Endothelial cell of umbilical vein (primary cell): ENCODE measurements around the gene MTCH2. TPM values are rescaled to one million over a fixed set of nuclear protein-coding genes. Genes with fewer than 3 reads are reported as not detected.

Experiments
- BruUV-seq: library from RNA; stranded (reverse); fragments of 400-500 nt; replicated peaks from 2 replicates; lab custom pipeline; 2021; lab: Mats Ljungman, UMichigan
- CTCF ChIA-PET: fragments of 300-600, 350-600 bp; sonication (Branson Sonifier 250); formaldehyde crosslinking; loops from one replicate; lab custom pipeline; 2021; ENCODE audit warnings: antibody characterized with exemption, inconsistent platforms; lab: Charles Lee
- POLR2A ChIA-PET: fragments of 300-600, 350-600 bp; sonication (Branson Sonifier 250); formaldehyde crosslinking; loops from one replicate; lab custom pipeline; 2021; ENCODE audit warnings: antibody characterized with exemption, inconsistent platforms; lab: Charles Lee
- DNase-seq: peaks from one replicate; pipeline ENCODE4 v3.0.0-alpha.2; 2011; ENCODE audit warnings: low read depth, low spot score
- FAIRE-seq: peaks from 2 replicates; lab custom pipeline; 2011; peaks lifted over from hg19 to GRCh38; lab: Jason Lieb, UNC
- H2AFZ ChIP-seq: 2 replicates; pipeline ENCODE4 v1.6.0; 2012; ENCODE audit warnings: low read depth, low read length, control low read depth, inconsistent platforms
- H3K27ac ChIP-seq: 2 replicates; pipeline ENCODE4 v1.5.1; 2011; ENCODE audit warnings: low read depth, mild to moderate bottlenecking, control low read depth, low read length, moderate library complexity; ENCODE audit not compliant: insufficient read depth
- H3K27me3 ChIP-seq, 2 experiments: 2 replicates each; pipeline versions ENCODE4 v1.6.0 to v1.6.1; 2011; ENCODE audit warnings: low read length in 2 of 2, mixed read lengths in 1 of 2; ENCODE audit not compliant: control insufficient read depth in 2 of 2, insufficient read depth in 2 of 2
- H3K36me3 ChIP-seq, 2 experiments: 2 replicates in 1 of 2; 3 replicates in 1 of 2; pipeline ENCODE4 v1.5.1; 2011; ENCODE audit warnings: low read length in 2 of 2, mild to moderate bottlenecking in 1 of 2, moderate library complexity in 1 of 2; ENCODE audit not compliant: control insufficient read depth in 2 of 2, insufficient read depth in 2 of 2; ENCODE audit errors: extremely low read depth in 1 of 2
- H3K4me1 ChIP-seq: 3 replicates; pipeline ENCODE4 v1.5.1; 2011; ENCODE audit warnings: mild to moderate bottlenecking, low read length; ENCODE audit not compliant: control insufficient read depth, insufficient read depth; ENCODE audit errors: extremely low read depth
- H3K4me2 ChIP-seq: 2 replicates; pipeline ENCODE4 v1.6.1; 2011; ENCODE audit warnings: low read length, control low read depth, mixed read lengths; ENCODE audit not compliant: insufficient read depth
- H3K4me3 ChIP-seq, 3 experiments: fragments of 200-600 bp in 1 of 3; sonication (generic), shearing (Covaris generic) in 1 of 3; replicated peaks in 1 of 3; 2 replicates each; pipeline ENCODE4 v1.5.1; 2011 to 2016; ENCODE audit warnings: control low read depth in 3 of 3, low read length in 3 of 3, mild to moderate bottlenecking in 2 of 3, inconsistent platforms in 1 of 3, low read depth in 1 of 3, moderate library complexity in 1 of 3; ENCODE audit not compliant: insufficient read depth in 1 of 3
- H3K79me2 ChIP-seq: 2 replicates; pipeline ENCODE4 v1.6.0; 2012; ENCODE audit warnings: low read length, inconsistent platforms; ENCODE audit not compliant: control insufficient read depth, insufficient read depth
- H3K9ac ChIP-seq: replicated peaks from 2 replicates; pipeline ENCODE3; 2011; ENCODE audit warnings: low read length, control low read depth; ENCODE audit not compliant: insufficient read depth; ENCODE audit errors: extremely low read depth
- H3K9me1 ChIP-seq: replicated peaks from 3 replicates; pipeline ENCODE4 v1.6.0; 2011; ENCODE audit warnings: mild to moderate bottlenecking, low read length; ENCODE audit not compliant: control insufficient read depth, insufficient read depth; ENCODE audit errors: extremely low read depth
- H3K9me3 ChIP-seq: replicated peaks from 2 replicates; pipeline ENCODE4 v1.5.1; 2012; ENCODE audit warnings: low read length, inconsistent platforms; ENCODE audit not compliant: control insufficient read depth, insufficient read depth
- H4K20me1 ChIP-seq: replicated peaks from 2 replicates; pipeline ENCODE3; 2011; ENCODE audit warnings: mild to moderate bottlenecking, low read length; ENCODE audit not compliant: control insufficient read depth, insufficient read depth; ENCODE audit errors: extremely low read depth
- EZH2 ChIP-seq: IDR thresholded peaks from 2 replicates; pipeline ENCODE4 v1.6.1; 2012; ENCODE audit warnings: borderline replicate concordance, low read depth, mild to moderate bottlenecking, moderate library complexity, low read length, inconsistent platforms; ENCODE audit not compliant: severe bottlenecking
- GATA2 ChIP-seq: IDR thresholded peaks from 2 replicates; pipeline ENCODE4 v1.7.0; 2011; ENCODE audit warnings: low read depth, mild to moderate bottlenecking, moderate library complexity, mixed read lengths, low read length; ENCODE audit not compliant: insufficient read length, insufficient read depth
- POLR2A ChIP-seq: IDR thresholded peaks from 2 replicates; pipeline ENCODE4 v1.6.1; 2012; ENCODE audit warnings: low read depth, mild to moderate bottlenecking, control low read depth, low read length
- POLR2AphosphoS5 ChIP-seq: IDR thresholded peaks from 2 replicates; pipeline ENCODE4 v1.6.1; 2012; ENCODE audit warnings: low read depth, mild to moderate bottlenecking, control low read depth, low read length, moderate library complexity; ENCODE audit not compliant: insufficient read depth
- dilution Hi-C: fragments of 300-500 bp; cut with MboI; formaldehyde crosslinking; loops from one replicate; pipeline ENCODE4 v1.15.0; 2019; ENCODE audit warnings: low sequenced_read_pairs; ENCODE audit not compliant: extremely low pct_ligation_motif_present
- intact Hi-C: fragments of 100-400 bp; cut with micrococcal nuclease; formaldehyde crosslinking; loops from one replicate; pipeline ENCODE4 v1.10.0; 2022
- polyA plus RNA-seq, 4 experiments: library from polyadenylated mRNA; depleted of rRNA in 3 of 4; stranded (reverse) in 3 of 4; unstranded in 1 of 4; fragments of >200 nt; gene quantifications; 2 replicates each; pipeline versions ENCODE4 v1.2.1 to v1.2.3, GENCODE V29; 2011 to 2012; ENCODE audit warnings: missing spikeins in 1 of 4
- total RNA-seq: library from RNA; stranded (reverse); gene quantifications from 2 replicates; pipeline ENCODE4 v1.2.3, GENCODE V29; 2021
- TF ChIP-seq, protein P1 (sequence below), 2 donors: IDR thresholded peaks; 1 replicate in 1 of 2; 2 replicates in 1 of 2; pipeline ENCODE4 v1.5.1; 2011; ENCODE audit warnings: low read length in 2 of 2, mild to moderate bottlenecking in 2 of 2, moderate library complexity in 2 of 2, control low read depth in 1 of 2, inconsistent platforms in 1 of 2, low read depth in 1 of 2; ENCODE audit not compliant: insufficient read depth in 1 of 2; ENCODE audit errors: extremely low read depth in 1 of 2

Gene MTCH2
- total and polyA plus RNA-seq, 2 donors (not counting 3 experiments of a cell fraction or from before 2014, with no cell fraction given), result 138 to 144 TPM

DNA sequence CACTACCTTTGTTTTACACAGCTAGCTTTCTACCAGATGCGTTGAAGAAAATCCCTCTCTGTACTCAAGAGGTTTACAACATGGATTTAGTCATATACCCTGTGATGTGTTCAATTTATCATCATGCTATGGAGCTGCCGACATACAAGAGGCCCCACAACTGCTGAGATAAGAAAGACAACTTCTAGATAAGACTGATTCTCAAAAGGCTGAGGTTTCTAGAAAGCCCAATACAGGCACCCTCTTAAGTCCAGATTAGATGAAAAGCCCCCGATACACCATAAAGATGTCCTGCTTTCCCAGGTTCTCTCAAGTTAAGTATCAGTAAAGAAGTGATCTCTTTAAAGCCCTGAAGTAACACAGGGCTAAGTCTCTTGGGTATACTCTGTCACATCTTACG, 14.3 kb downstream of the MTCH2 start:
- no peaks in the 10 kb centered on the region for H4K20me1 ChIP-seq
- H3K36me3 ChIP-seq, result peaks cover 12 to 25% of the 10 kb centered on the region in 2 experiments
- no peaks in the 10 kb centered on the region for H3K27me3 ChIP-seq
- H3K4me2 ChIP-seq, result no peak overlapping the region
- TF ChIP-seq EZH2 (no peak), GATA2 (no peak)
- TF ChIP-seq, protein P1, sequence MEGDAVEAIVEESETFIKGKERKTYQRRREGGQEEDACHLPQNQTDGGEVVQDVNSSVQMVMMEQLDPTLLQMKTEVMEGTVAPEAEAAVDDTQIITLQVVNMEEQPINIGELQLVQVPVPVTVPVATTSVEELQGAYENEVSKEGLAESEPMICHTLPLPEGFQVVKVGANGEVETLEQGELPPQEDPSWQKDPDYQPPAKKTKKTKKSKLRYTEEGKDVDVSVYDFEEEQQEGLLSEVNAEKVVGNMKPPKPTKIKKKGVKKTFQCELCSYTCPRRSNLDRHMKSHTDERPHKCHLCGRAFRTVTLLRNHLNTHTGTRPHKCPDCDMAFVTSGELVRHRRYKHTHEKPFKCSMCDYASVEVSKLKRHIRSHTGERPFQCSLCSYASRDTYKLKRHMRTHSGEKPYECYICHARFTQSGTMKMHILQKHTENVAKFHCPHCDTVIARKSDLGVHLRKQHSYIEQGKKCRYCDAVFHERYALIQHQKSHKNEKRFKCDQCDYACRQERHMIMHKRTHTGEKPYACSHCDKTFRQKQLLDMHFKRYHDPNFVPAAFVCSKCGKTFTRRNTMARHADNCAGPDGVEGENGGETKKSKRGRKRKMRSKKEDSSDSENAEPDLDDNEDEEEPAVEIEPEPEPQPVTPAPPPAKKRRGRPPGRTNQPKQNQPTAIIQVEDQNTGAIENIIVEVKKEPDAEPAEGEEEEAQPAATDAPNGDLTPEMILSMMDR (IDR thresholded peaks at IDR 0.05; ENCODE audit: extremely low read depth in 1 of 2, insufficient read depth in 1 of 2, low read depth in 1 of 2, low read length in 2 of 2), result no peak
- dilution Hi-C loops (no loop called here), intact Hi-C loops (no loop called here)
- ChIA-PET CTCF (interaction anchor here (2.3 kb wide), 1 partner anchor 11 kb away, joined by 7 read pairs; no protein-coding TSS in a partner anchor), POLR2A (no interaction called here)
- no peak overlapping the region for H3K9ac ChIP-seq
- H3K79me2 ChIP-seq, result no peaks in the 10 kb centered on the region
- no peak overlapping the region for H3K4me3 ChIP-seq
- H2AFZ ChIP-seq, result no peak overlapping the region
- DNase-seq, result no peak
- H3K27ac ChIP-seq, result no peak overlapping the region
- H3K9me1 ChIP-seq, result no peaks in the 10 kb centered on the region
- no peaks in the 10 kb centered on the region for H3K4me1 ChIP-seq
- H3K9me3 ChIP-seq, result no peaks in the 10 kb centered on the region
- no TSS peak for BruUV-seq
- no peak for FAIRE-seq

DNA sequence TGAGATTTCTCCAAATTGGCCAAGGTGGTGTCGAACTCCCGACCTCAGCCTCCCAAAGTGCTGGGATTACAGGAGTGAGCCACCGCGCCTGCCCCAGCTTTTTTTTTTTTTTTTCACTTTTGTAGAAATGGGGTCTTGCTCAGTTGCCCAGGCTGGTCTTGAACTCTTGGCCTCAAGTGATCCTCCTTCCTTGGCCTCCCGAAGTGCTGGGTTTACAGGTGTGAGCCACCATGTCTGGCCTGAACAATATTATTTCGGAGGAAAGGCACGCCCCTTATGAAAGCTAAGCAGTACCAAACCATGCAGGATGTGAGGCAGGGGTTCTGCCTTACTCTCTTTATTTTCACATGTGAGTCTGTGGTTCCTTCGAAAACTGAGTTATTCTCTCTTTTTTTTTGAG, 16.1 kb downstream of the MTCH2 start:
- Histone ChIP-seq H3K9ac (no peak overlapping the region), H4K20me1 (no peaks in the 10 kb centered on the region), H3K9me3 (no peaks in the 10 kb centered on the region), H3K9me1 (no peaks in the 10 kb centered on the region), H2AFZ (no peak overlapping the region), H3K4me3 (no peak overlapping the region), H3K79me2 (no peaks in the 10 kb centered on the region), H3K27ac (no peak overlapping the region), H3K36me3 (peaks cover 12 to 27% of the 10 kb centered on the region in 2 experiments), H3K4me2 (no peak overlapping the region), H3K27me3 (no peaks in the 10 kb centered on the region), H3K4me1 (no peaks in the 10 kb centered on the region)
- ChIA-PET CTCF (no interaction called here), POLR2A (no interaction called here)
- FAIRE-seq (no peak), DNase-seq (no peak)
- intact Hi-C loops, result no loop called here
- dilution Hi-C loops, result no loop called here
- TF ChIP-seq POLR2AphosphoS5, result no peak
- TF ChIP-seq EZH2, result no peak
- TF ChIP-seq, protein P1 (IDR thresholded peaks at IDR 0.05; ENCODE audit: extremely low read depth in 1 of 2, insufficient read depth in 1 of 2, low read depth in 1 of 2, low read length in 2 of 2), result no peak
- no peak for TF ChIP-seq POLR2A
- BruUV-seq, result no TSS peak
